ENCODE results near the gene WDR43. TPM values are rescaled to one million over a fixed set of nuclear protein-coding genes. Genes with fewer than 3 reads are reported as not detected.
A peak's percentile ranks its signal among the peaks of the same experiment; 100 is the strongest.

Gene WDR43
- 10 to 100 TPM; 49.6 to 75.0 (median 63.9) TPM for total RNA-seq
- polyA plus RNA-seq, result 10 to 100 TPM; 44.4 to 46.6 TPM
- 81.4 reads per million, percentile 81 among the genes with 10 or more reads in this experiment for total RNA-seq

- peaks cover 0 to 2% (median 0%) of the 10 kb centered on the region in 5 donors for H3K27me3 Mint-ChIP-seq
- no peaks in the 10 kb centered on the region for H3K27me3 ChIP-seq (ENCODE audit: control insufficient read depth in 2 of 2, insufficient read depth in 2 of 2, low read length in 2 of 2)
- H3K4me1 Mint-ChIP-seq, result peaks cover 31 to 49% (median 43%) of the 10 kb centered on the region in 7 donors
- peak; percentile 100 for ATAC-seq
- ChIA-PET CTCF (interaction anchor here (0.5 to 0.7 kb wide), 3 partner anchors 20 to 74 kb away, joined by 3 read pairs; no protein-coding TSS in a partner anchor), POLR2A (interaction anchor here (0.7 to 4.2 kb wide), 8 partner anchors 13 to 504 kb away, joined by 3 to 93 read pairs (median 4); partner anchors contain the start of gene TRMT61B)
- peaks cover 28% of the 10 kb centered on the region in 2 donors for H3K4me1 ChIP-seq (ENCODE audit: control insufficient read depth in 2 of 2, insufficient read depth in 2 of 2, low read length in 2 of 2)
- H3K4me3 ChIP-seq (ENCODE audit: low read length), result peak within 1 kb of the TSS; percentile 88
- no peaks in the 10 kb centered on the region for H3K36me3 ChIP-seq (ENCODE audit: control insufficient read depth in 2 of 3, insufficient read depth in 3 of 3, low read length in 3 of 3)
- peak; percentile 97 to 100 (median 99) for DNase-seq
- H3K4me3 Mint-ChIP-seq, result peak within 1 kb of the TSS; percentile 91 to 99 (median 98)
- H3K9me3 ChIP-seq (ENCODE audit: control insufficient read depth in 2 of 3, low read length in 3 of 3), result no peaks in the 10 kb centered on the region
- intact Hi-C loops (cut with micrococcal nuclease), result loop anchor here (1.0 to 10.0 kb wide), 13 partner anchors 24 to 1252 kb away; partner anchors contain the start of genes PPP1CB (in 2 of the 2), TRMT61B (in 2 of the 2), YPEL5 (in 2 of the 2) and BABAM2 (in 1 of the 2)
- peaks cover 0 to 5% (median 0%) of the 10 kb centered on the region in 11 donors for H3K9me3 Mint-ChIP-seq
- peak within 1 kb of the TSS; percentile 78 for H3K27ac ChIP-seq (ENCODE audit: low read depth, low read length)
- H3K27ac Mint-ChIP-seq, result peak within 1 kb of the TSS; percentile 91 to 99 (median 94)
- peaks cover 0 to 4% (median 0%) of the 10 kb centered on the region in 5 donors for H3K36me3 Mint-ChIP-seq
Observed at GRCh38 chr2:28894470-28895188, at the start of gene WDR43. TSS of gene WDR43 (plus strand) at chr2:28894667. CDS start at chr2:28894699, 32 bp downstream.

- Mint-ChIP-seq H3K4me1 (peaks cover 0 to 9% (median 1%) of the 10 kb centered on the region in 7 donors), H3K9me3 (no peaks in the 10 kb centered on the region), H3K36me3 (peaks cover 8 to 25% (median 21%) of the 10 kb centered on the region in 5 donors), H3K4me3 (no peak overlapping the region), H3K27ac (peak overlapping the region in 1 of 9 donors; percentile 38), H3K27me3 (no peaks in the 10 kb centered on the region)
- no peak for DNase-seq
- intact Hi-C loops (cut with micrococcal nuclease), result no loop called here
- CTCF ChIA-PET, result interaction anchor here (0.6 kb wide), 1 partner anchor 10 kb away, joined by 3 read pairs; no protein-coding TSS in a partner anchor
- POLR2A ChIA-PET, result interaction anchor here (0.9 kb wide), 1 partner anchor 16 kb away, joined by 3 read pairs; no protein-coding TSS in a partner anchor
- H3K9me3 ChIP-seq (ENCODE audit: control insufficient read depth in 2 of 3, low read length in 3 of 3), result no peaks in the 10 kb centered on the region
- no peaks in the 10 kb centered on the region for H3K27me3 ChIP-seq (ENCODE audit: control insufficient read depth in 2 of 2, insufficient read depth in 2 of 2, low read length in 2 of 2)
- H3K4me1 ChIP-seq (ENCODE audit: control insufficient read depth in 2 of 2, insufficient read depth in 2 of 2, low read length in 2 of 2), result no peaks in the 10 kb centered on the region
- peaks cover 0 to 14% (median 0%) of the 10 kb centered on the region in 3 experiments for H3K36me3 ChIP-seq (ENCODE audit: control insufficient read depth in 2 of 3, insufficient read depth in 3 of 3, low read length in 3 of 3)
- no peak overlapping the region for H3K4me3 ChIP-seq (ENCODE audit: low read length)
- H3K27ac ChIP-seq (ENCODE audit: low read depth, low read length), result no peak overlapping the region
- ATAC-seq, result no peak
Observed at GRCh38 chr2:28855193-28855592, 39.3 kb upstream of the WDR43 start.

GRCh38 chr2:28855977-28856376 is 38.5 kb upstream of the WDR43 start:
- H3K36me3 Mint-ChIP-seq, result peaks cover 15 to 33% (median 29%) of the 10 kb centered on the region in 5 donors
- H3K27ac Mint-ChIP-seq, result peak overlapping the region in 2 of 9 donors; percentile 8 to 28
- no peaks in the 10 kb centered on the region for H3K27me3 Mint-ChIP-seq
- intact Hi-C loops (cut with micrococcal nuclease), result no loop called here
- H3K4me1 Mint-ChIP-seq, result peaks cover 0 to 14% (median 4%) of the 10 kb centered on the region in 7 donors
- Histone ChIP-seq H3K27ac (ENCODE audit: low read depth, low read length) (no peak overlapping the region), H3K36me3 (ENCODE audit: control insufficient read depth in 2 of 3, insufficient read depth in 3 of 3, low read length in 3 of 3) (peaks cover 0 to 20% (median 0%) of the 10 kb centered on the region in 3 experiments), H3K9me3 (ENCODE audit: control insufficient read depth in 2 of 3, low read length in 3 of 3) (no peaks in the 10 kb centered on the region), H3K4me1 (ENCODE audit: control insufficient read depth in 2 of 2, insufficient read depth in 2 of 2, low read length in 2 of 2) (no peaks in the 10 kb centered on the region), H3K4me3 (ENCODE audit: low read length) (no peak overlapping the region), H3K27me3 (ENCODE audit: control insufficient read depth in 2 of 2, insufficient read depth in 2 of 2, low read length in 2 of 2) (no peaks in the 10 kb centered on the region)
- ChIA-PET POLR2A (interaction anchor here (0.6 kb wide), 1 partner anchor 12 kb away, joined by 3 read pairs; no protein-coding TSS in a partner anchor), CTCF (interaction anchor here (0.7 kb wide), 1 partner anchor 39 kb away, joined by 3 read pairs; the partner anchor contains the start of gene WDR43)
- DNase-seq (no peak), ATAC-seq (no peak)
- H3K9me3 Mint-ChIP-seq, result peaks cover 0 to 1% (median 0%) of the 10 kb centered on the region in 11 donors
- H3K4me3 Mint-ChIP-seq, result no peak overlapping the region

GRCh38 chr2:28868611-28869010 is 25.9 kb upstream of the WDR43 start:
- intact Hi-C loops (cut with micrococcal nuclease), result no loop called here
- no peaks in the 10 kb centered on the region for H3K9me3 ChIP-seq (ENCODE audit: control insufficient read depth in 2 of 3, low read length in 3 of 3)
- Mint-ChIP-seq H3K4me1 (peaks cover 37 to 65% (median 53%) of the 10 kb centered on the region in 7 donors), H3K9me3 (no peaks in the 10 kb centered on the region), H3K27ac (peak overlapping the region in 6 of 9 donors; percentile 28 to 68 (median 56)), H3K27me3 (no peaks in the 10 kb centered on the region), H3K4me3 (peak overlapping the region; percentile 66 to 98 (median 86)), H3K36me3 (peaks cover 3 to 24% (median 4%) of the 10 kb centered on the region in 5 donors)
- peaks cover 0 to 4% (median 0%) of the 10 kb centered on the region in 3 experiments for H3K36me3 ChIP-seq (ENCODE audit: control insufficient read depth in 2 of 3, insufficient read depth in 3 of 3, low read length in 3 of 3)
- H3K27ac ChIP-seq (ENCODE audit: low read depth, low read length), result no peak overlapping the region
- peak overlapping the region; percentile 15 for H3K4me3 ChIP-seq (ENCODE audit: low read length)
- no peak for DNase-seq
- no peaks in the 10 kb centered on the region for H3K27me3 ChIP-seq (ENCODE audit: control insufficient read depth in 2 of 2, insufficient read depth in 2 of 2, low read length in 2 of 2)
- ATAC-seq, result no peak
- ChIA-PET POLR2A (interaction anchor here (0.6 to 7.3 kb wide), 4 partner anchors 8 to 1175 kb away, joined by 3 to 93 read pairs (median 8); partner anchors contain the start of gene WDR43), CTCF (no interaction called here)
- peaks cover 22 to 31% of the 10 kb centered on the region in 2 donors for H3K4me1 ChIP-seq (ENCODE audit: control insufficient read depth in 2 of 2, insufficient read depth in 2 of 2, low read length in 2 of 2)

GRCh38 chr2:28869494-28870145 is 24.8 kb upstream of the WDR43 start:
- H3K4me1 Mint-ChIP-seq, result peaks cover 29 to 55% (median 44%) of the 10 kb centered on the region in 7 donors

More at GRCh38 chr2:28869494-28870145, 24.8 kb upstream of the WDR43 start:
- CTCF ChIA-PET, result interaction anchor here (0.6 to 1.3 kb wide), 4 partner anchors 100 to 1027 kb away, joined by 3 read pairs; no protein-coding TSS in a partner anchor
- H3K27ac ChIP-seq (ENCODE audit: low read depth, low read length), result peak overlapping the region; percentile 87
- intact Hi-C loops (cut with micrococcal nuclease), result loop anchor here (1.0 to 10.0 kb wide), 9 partner anchors 25 to 475 kb away; partner anchors contain the start of genes PPP1CB (in 2 of the 2), SPDYA (in 2 of the 2), WDR43 (in 2 of the 2) and FOSL2 (in 1 of the 2)
- Mint-ChIP-seq H3K36me3 (peaks cover 0 to 16% (median 4%) of the 10 kb centered on the region in 5 donors), H3K9me3 (no peaks in the 10 kb centered on the region), H3K27ac (peak overlapping the region; percentile 95 to 100 (median 98)), H3K4me3 (peak overlapping the region; percentile 90 to 98 (median 96)), H3K27me3 (peaks cover 0 to 1% (median 0%) of the 10 kb centered on the region in 5 donors)
- peak in 2 of 9 donors; percentile 3 to 10 for DNase-seq
- H3K4me3 ChIP-seq (ENCODE audit: low read length), result peak overlapping the region; percentile 96
- peaks cover 22 to 25% of the 10 kb centered on the region in 2 donors for H3K4me1 ChIP-seq (ENCODE audit: control insufficient read depth in 2 of 2, insufficient read depth in 2 of 2, low read length in 2 of 2)
- ATAC-seq, result peak; percentile 12
- H3K36me3 ChIP-seq (ENCODE audit: control insufficient read depth in 2 of 3, insufficient read depth in 3 of 3, low read length in 3 of 3), result peaks cover 0 to 4% (median 0%) of the 10 kb centered on the region in 3 experiments
- H3K27me3 ChIP-seq (ENCODE audit: control insufficient read depth in 2 of 2, insufficient read depth in 2 of 2, low read length in 2 of 2), result no peaks in the 10 kb centered on the region
- no peaks in the 10 kb centered on the region for H3K9me3 ChIP-seq (ENCODE audit: control insufficient read depth in 2 of 3, low read length in 3 of 3)
- POLR2A ChIA-PET, result interaction anchor here (0.5 to 7.3 kb wide), 20 partner anchors 9 to 1176 kb away, joined by 3 to 93 read pairs (median 4); partner anchors contain the start of genes CLIP4, PPP1CB and WDR43
